Endothelial cell (in vitro differentiated cells): ENCODE data around the gene COL24A1. TPM values are rescaled to one million over a fixed set of nuclear protein-coding genes. Genes with fewer than 3 reads are reported as not detected.

ENCODE experiments used
- DNase-seq: peaks from one replicate; pipeline ENCODE4 v3.0.0; 2021; ENCODE audit warnings: low spot score
- H3K27ac Mint-ChIP-seq: one replicate; pipeline ENCODE4 v1.8.0; 2021; ENCODE audit warnings: mixed read lengths, inconsistent platforms; ENCODE audit not compliant: unreplicated experiment
- H3K27me3 Mint-ChIP-seq: one replicate; pipeline ENCODE4 v1.8.0; 2021; ENCODE audit warnings: mild to moderate bottlenecking, moderate library complexity, mixed read lengths, inconsistent platforms; ENCODE audit not compliant: unreplicated experiment
- H3K36me3 Mint-ChIP-seq: one replicate; pipeline ENCODE4 v1.8.0; 2021; ENCODE audit warnings: mild to moderate bottlenecking, low read depth, mixed read lengths, inconsistent platforms; ENCODE audit not compliant: unreplicated experiment
- H3K4me1 Mint-ChIP-seq: one replicate; pipeline ENCODE4 v1.8.0; 2021; ENCODE audit warnings: mild to moderate bottlenecking, mixed read lengths, inconsistent platforms; ENCODE audit not compliant: unreplicated experiment
- H3K4me3 Mint-ChIP-seq: one replicate; pipeline ENCODE4 v1.8.0; 2021; ENCODE audit warnings: mild to moderate bottlenecking, mixed read lengths, inconsistent platforms; ENCODE audit not compliant: unreplicated experiment
- H3K9me3 Mint-ChIP-seq: one replicate; pipeline ENCODE4 v1.8.0; 2021; ENCODE audit warnings: mixed read lengths, inconsistent platforms; ENCODE audit not compliant: unreplicated experiment
- total RNA-seq: library from RNA; stranded (reverse); fragmentation: NEBNext Ultra II Directional; extraction: Animal tissue kit (Norgen Biotek cat#: 25700); gene quantifications from one replicate; pipeline ENCODE4 v1.2.1, GENCODE V29; 2021; ENCODE audit not compliant: unreplicated experiment
- TF ChIP-seq, protein P1 (sequence below): fragments of 200-600 bp; sonication (generic); IDR thresholded peaks from one replicate; pipeline ENCODE4 v1.5.0; 2021; ENCODE audit warnings: antibody characterized with exemption; ENCODE audit not compliant: unreplicated experiment

Gene COL24A1
- total RNA-seq, 1 donor from 2014 or later = 0.74 TPM

- H3K36me3 Mint-ChIP-seq = peaks cover 6% of the 10 kb centered on the region
- TF ChIP-seq, protein P1, sequence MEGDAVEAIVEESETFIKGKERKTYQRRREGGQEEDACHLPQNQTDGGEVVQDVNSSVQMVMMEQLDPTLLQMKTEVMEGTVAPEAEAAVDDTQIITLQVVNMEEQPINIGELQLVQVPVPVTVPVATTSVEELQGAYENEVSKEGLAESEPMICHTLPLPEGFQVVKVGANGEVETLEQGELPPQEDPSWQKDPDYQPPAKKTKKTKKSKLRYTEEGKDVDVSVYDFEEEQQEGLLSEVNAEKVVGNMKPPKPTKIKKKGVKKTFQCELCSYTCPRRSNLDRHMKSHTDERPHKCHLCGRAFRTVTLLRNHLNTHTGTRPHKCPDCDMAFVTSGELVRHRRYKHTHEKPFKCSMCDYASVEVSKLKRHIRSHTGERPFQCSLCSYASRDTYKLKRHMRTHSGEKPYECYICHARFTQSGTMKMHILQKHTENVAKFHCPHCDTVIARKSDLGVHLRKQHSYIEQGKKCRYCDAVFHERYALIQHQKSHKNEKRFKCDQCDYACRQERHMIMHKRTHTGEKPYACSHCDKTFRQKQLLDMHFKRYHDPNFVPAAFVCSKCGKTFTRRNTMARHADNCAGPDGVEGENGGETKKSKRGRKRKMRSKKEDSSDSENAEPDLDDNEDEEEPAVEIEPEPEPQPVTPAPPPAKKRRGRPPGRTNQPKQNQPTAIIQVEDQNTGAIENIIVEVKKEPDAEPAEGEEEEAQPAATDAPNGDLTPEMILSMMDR = no peak
- H3K4me1 Mint-ChIP-seq = peaks cover 9% of the 10 kb centered on the region
- no peaks in the 10 kb centered on the region for H3K9me3 Mint-ChIP-seq
- DNase-seq = peak; percentile 28
- H3K27me3 Mint-ChIP-seq = peaks cover 11% of the 10 kb centered on the region
- H3K27ac Mint-ChIP-seq = no peak overlapping the region
- H3K4me3 Mint-ChIP-seq = peak overlapping the region; percentile 53
Observed at GRCh38 chr1:86155051-86155806, 1.3 kb downstream of the COL24A1 start.

- H3K27me3 Mint-ChIP-seq = peaks cover 11% of the 10 kb centered on the region
- H3K27ac Mint-ChIP-seq = no peak overlapping the region
- peaks cover 6% of the 10 kb centered on the region for H3K36me3 Mint-ChIP-seq
- no peaks in the 10 kb centered on the region for H3K9me3 Mint-ChIP-seq
- DNase-seq = peak; percentile 13
- TF ChIP-seq, protein P1 = no peak
- no peak overlapping the region for H3K4me3 Mint-ChIP-seq
- peaks cover 9% of the 10 kb centered on the region for H3K4me1 Mint-ChIP-seq
Observed at GRCh38 chr1:86154571-86155050, 2.0 kb downstream of the COL24A1 start.

DNA sequence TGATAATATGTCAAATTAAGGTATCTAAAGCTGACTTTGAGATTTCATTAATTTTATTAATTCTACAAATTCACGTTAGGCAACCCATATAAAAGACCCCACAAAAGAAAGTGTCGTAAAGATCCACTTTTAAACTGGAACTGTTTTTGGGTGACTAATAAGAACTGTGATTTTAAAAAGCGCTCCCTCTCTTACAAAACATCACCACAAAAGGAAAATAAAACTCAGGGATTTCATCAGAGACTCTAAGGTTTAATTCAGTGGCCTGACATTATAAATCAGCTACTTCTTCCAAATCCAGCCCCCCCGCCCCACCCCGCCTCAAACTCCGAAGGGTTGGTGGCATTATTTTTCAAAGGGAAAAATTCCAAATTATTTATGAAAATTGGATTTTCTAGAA lies 2.7 kb downstream of the COL24A1 start:
- Mint-ChIP-seq H3K36me3 (peaks cover 6% of the 10 kb centered on the region), H3K27ac (no peak overlapping the region), H3K4me3 (no peak overlapping the region), H3K4me1 (peaks cover 9% of the 10 kb centered on the region), H3K9me3 (no peaks in the 10 kb centered on the region), H3K27me3 (peaks cover 11% of the 10 kb centered on the region)
- TF ChIP-seq, protein P1 = no peak
- no peak for DNase-seq

- TF ChIP-seq, protein P1 = no peak
- peaks cover 11% of the 10 kb centered on the region for H3K27me3 Mint-ChIP-seq
Observed at GRCh38 chr1:86152887-86153286, 3.7 kb downstream of the COL24A1 start.

DNA sequence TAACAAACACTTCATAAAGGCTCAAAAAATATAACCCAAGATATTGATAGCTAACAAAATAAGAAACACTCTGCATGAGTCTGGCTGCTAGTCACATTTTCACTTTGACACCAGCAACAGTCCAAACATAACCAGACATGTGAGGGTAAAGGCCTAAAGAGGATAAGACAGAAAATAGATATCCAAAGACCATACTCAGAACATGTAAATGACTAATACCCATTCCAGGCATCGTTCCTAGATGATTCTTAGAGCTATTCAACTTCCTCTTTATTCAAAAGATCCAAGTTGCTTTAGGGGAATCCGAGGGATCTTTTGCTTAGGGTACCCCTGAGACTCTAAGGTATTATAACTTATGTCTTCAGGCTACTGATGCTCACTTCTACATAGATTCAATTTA lies 5.1 kb downstream of the COL24A1 start:
- no peaks in the 10 kb centered on the region for H3K9me3 Mint-ChIP-seq
- no peak overlapping the region for H3K4me3 Mint-ChIP-seq
- peaks cover 5% of the 10 kb centered on the region for H3K27me3 Mint-ChIP-seq
- TF ChIP-seq, protein P1 = no peak
- H3K4me1 Mint-ChIP-seq = peaks cover 4% of the 10 kb centered on the region
- DNase-seq = no peak
- H3K36me3 Mint-ChIP-seq = no peaks in the 10 kb centered on the region
- H3K27ac Mint-ChIP-seq = no peak overlapping the region

More at GRCh38 chr1:86152887-86153286, 3.7 kb downstream of the COL24A1 start:
- H3K4me3 Mint-ChIP-seq = no peak overlapping the region
- no peaks in the 10 kb centered on the region for H3K9me3 Mint-ChIP-seq
- peaks cover 9% of the 10 kb centered on the region for H3K4me1 Mint-ChIP-seq
- no peak overlapping the region for H3K27ac Mint-ChIP-seq
- no peak for DNase-seq
- peaks cover 6% of the 10 kb centered on the region for H3K36me3 Mint-ChIP-seq
